HG03097 (cell line): ENCODE data around the gene SCN4A.
"Not testable (repeated sequence)": the region's sequence is repeated elsewhere in the genome, so short reads cannot be mapped to it uniquely, and the experiment has no call there.

Experiments
- ATAC-seq: cut with Tn5 transposase; IDR thresholded peaks from one replicate; pipeline ENCODE4 v1.9.1; 2021; ENCODE audit not compliant: unreplicated experiment, low FRiP score

SCN4A gene

GRCh38 chr17:63986821-63987220 lies 14.1 kb upstream of the SCN4A start:
- ATAC-seq = no peak

GRCh38 chr17:63985387-63986140 lies 12.8 kb upstream of the SCN4A start:
- ATAC-seq = no peak

GRCh38 chr17:63984651-63985386 lies 12.1 kb upstream of the SCN4A start:
- no peak for ATAC-seq

DNA sequence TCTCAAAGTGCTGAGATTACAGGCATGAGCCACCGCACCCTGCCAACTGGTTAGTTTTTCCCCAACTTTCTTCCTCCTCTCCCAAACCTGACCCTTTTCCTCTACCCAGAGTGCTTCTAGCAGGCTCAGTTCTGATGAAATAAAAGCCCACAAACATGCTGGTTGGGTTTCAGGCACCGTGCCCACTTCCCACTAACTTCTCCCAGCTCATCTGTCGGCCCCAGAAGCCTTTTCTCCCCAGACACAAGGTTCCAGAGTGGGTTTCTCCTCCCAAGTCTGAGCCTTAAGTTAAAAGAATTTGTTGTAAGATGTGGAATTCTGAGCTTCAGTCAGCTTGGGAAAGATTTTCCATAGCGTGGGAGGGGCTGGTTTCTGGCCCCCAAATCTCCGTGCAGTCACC lies 11.5 kb upstream of the SCN4A start:
- no peak for ATAC-seq

DNA sequence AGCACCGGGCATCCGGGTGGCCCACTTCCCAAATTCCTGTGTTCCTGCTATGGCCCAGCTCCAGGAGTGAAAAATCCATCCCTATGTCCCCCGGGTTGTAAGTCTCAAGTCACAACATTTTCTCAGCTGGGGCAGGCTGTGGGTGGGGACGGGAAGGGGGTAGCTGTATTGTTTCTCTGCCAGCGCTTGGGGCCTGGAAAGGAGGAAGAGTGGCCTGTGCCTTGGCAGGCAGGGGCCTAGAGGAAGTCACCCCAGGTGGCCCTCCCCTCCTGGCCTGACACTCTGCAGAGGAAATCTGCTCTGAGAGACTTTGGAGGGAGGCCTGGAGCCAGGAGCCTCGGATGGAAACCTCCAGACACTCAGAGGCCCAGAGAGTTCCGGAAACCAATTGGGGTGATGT lies 10.6 kb upstream of the SCN4A start:
- no peak for ATAC-seq

DNA sequence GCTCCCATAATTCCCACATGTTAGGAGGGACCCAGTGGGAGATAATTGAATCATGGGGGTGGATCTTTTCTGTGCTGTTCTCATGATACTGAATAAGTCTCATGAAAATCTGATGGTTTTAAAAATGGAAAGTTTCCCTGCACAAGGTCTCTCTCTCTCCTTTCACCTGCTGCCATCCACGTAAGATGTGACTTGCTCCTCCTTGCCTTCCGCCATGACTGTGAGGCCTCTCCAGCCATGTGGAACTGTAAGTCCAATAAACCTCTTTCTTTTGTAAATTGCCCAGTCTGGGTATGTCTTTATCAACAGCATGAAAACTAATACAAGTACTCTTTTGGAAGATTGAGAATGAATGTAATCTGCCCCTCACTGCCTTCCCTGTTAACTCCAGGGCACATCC lies 9.9 kb upstream of the SCN4A start:
- ATAC-seq = not testable (repeated sequence)

GRCh38 chr17:63978272-63979200 lies 5.8 kb upstream of the SCN4A start:
- ATAC-seq = no peak

- ATAC-seq = no peak
Measured at GRCh38 chr17:63976702-63977101, 4.0 kb upstream of the SCN4A start.

DNA sequence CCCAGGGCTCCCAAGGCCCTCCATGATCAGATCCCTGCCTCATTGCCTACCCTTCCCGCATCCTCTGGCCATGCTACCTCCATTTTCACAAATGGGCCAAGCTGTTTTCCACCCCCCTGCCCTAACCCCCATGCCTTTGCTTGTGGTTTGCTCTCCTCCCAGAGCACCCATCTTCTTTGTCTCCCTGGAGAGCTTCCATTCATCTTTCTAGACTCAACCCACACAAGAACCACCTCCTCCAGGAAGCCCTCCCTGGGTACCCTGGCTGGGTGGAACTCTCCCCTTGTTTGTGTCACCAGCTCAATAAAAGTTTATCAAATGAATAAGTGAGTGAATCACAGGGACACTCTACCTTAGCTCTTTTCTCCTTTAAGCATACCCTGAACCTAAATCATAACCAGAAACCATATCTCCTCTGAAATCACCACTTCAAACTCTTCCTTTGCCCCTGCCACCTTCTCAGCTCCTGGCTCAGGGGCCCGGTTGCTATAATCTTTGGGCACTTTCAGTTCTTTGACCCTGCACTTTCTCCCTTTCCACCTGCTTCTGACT lies 2.9 kb upstream of the SCN4A start:
- no peak for ATAC-seq

- no peak for ATAC-seq
Measured at GRCh38 chr17:63974594-63975192, 2.0 kb upstream of the SCN4A start.

DNA sequence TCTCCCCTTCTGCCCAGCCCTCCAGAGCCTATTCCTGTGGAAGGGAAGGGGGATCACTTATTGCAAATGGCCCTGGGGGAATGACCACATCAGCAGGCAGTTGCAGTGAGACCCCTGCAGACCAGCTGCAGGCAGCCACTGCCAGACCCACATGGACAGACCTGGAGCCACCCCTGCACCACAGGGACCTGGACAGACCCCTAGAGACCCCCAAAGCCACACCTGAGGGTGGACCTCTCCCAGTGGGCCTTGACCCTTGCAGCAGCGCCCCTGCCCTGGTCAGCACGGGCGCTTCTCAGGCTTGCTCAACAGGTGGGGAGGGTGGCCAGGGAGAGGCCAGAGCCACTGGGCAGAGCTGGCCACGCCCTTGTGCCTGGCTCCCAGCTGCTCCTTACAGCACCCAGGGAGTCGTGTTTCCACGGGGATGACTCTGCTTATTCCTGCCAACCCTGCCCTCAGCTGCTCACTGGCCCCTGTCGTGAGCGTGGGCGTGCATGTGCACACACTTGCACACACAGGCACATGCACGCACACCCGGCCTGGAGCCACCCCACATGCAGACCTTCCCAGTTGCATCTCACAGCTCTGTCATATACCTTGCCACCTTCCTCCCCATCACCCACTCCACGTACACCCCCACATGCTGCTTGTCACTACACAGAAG lies 1.3 kb upstream of the SCN4A start:
- no peak for ATAC-seq

DNA sequence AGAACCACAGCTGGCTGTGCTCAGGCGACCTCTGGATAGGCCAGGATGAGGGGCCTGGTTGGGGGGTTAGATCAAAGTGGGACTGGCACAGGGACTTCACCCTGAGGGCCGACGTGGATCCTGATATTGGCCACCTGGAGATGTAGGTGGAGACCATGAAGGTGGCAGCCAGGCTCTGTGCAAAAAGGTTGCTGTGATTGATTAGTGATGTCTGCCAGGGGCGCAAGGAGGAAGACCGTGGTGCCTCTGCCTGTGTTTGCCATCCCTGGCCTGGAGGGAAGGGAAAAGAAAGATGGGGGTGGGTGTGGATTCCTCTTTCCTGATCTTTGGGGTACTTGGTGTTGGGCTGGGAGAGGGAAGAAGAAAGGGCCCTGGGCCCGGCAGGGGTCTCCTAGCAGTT lies 529 bp upstream of the SCN4A start:
- ATAC-seq = no peak

DNA sequence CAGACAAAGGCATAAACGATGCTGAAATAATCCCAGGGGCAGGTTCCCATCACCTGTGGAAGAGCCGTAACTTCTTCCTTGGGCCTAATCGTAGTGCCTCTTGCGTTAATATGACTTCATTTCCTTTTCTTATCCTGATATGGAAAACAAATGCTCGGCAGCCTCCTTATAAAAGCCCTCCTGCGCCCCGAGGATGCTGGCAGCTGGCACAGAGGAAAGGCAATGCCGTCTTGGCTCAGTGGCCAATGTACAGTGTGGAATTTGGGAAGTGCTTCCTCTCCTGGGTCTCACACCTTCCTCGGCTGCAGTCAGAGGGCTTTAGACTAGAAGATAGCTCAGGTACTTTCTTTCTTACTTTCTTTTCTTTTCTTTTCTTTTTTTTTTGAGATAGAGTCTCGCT lies 3.4 kb downstream of the SCN4A start:
- ATAC-seq = no peak

DNA sequence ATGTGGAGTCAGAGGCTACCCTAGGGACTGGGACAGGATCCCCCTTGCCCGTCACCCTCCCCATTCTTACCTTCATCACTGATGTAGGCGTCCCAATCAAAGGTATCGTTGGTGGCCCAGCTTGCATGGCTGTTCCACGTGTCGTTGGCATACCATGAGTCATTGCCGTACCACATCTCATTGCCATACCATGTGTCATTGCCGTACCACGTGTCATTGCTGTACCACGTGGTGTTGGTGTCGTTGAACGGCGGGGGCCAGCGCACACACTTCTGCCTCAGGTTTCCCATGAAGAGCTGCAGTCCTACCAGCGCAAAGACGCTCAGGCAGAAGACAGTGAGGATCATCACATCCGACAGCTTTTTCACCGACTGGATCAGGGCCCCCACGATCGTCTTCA lies 4.8 kb downstream of the SCN4A start:
- ATAC-seq = no peak

DNA sequence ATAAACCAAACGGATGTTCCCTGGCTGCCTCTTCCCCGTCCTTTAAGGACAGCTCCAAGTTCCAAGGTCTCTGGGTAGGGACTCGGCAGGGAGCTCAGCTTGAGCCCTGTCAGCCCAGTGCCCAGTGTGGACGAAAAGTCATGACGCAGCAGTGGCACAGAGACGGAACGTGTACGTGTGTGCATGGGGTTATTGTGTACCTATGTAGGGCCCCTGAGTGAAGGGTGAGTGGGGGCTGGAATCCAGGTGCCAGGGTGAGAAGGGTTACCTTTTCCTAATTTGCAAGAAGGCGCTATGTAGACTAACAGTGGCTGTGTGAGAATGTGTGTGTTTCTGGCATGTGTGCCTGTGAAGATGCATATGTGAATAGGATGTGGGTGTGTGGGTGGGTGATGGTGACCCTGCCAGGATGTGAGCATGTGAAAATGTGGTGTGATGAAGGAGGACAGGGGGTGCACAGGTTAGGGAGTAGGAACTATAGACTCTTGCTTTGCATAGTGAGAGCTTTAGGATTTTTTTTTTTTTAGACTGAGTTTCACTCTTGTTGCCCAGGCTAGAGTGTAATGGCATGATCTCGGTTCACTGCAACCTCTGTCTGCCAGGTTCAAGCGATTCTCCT lies 6.0 kb downstream of the SCN4A start:
- peak; percentile 72 for ATAC-seq

DNA sequence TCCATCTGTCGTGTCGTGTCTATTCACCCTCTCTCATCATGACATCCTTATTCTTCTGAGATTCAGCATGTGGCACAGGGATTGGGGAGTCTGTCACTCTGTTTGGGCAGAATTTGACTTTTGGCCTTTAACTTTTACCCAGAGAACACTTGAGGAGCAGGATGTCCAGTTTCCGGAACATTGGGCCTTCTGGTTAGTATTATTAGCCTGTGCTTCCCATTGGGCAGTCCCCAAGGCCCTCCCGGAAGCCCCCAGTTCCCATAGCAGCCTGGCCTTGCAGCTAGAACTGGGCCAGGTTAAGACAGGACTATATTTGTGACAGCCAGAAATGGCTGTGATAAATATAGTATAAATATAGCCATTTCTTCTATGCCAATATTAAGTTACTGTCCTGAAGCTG lies 9.6 kb downstream of the SCN4A start:
- ATAC-seq = no peak

DNA sequence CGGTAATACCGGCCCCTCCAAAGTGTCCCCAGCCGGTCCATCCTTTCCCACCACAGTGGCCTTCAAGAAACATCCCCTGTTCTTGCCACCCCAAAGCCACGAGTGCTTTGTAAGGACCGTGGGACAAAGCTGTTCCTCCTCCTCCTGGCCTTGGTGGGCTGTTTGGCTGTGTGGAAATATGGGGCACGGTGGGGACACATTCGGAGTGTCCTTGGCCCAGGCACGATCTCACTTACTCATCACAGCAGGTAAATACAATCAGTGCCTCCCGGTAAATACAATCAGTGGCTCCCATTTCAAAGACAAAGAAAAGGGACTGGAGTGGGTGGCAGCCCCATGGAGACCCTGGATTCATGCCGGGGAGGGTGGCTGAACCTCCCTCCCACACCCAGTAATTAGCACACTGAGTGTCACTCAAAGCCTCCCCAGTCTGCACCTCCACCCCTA lies 10.4 kb downstream of the SCN4A start:
- no peak for ATAC-seq

GRCh38 chr17:63961355-63962212 lies 11.1 kb downstream of the SCN4A start:
- ATAC-seq = no peak

- ATAC-seq = no peak
Measured at GRCh38 chr17:63960430-63960829, 12.3 kb downstream of the SCN4A start.
